Endothelial cell of umbilical vein (primary cell): Measurements from ENCODE around the gene ADCY2. TPM values are rescaled to one million over a fixed set of nuclear protein-coding genes. Genes with fewer than 3 reads are reported as not detected.

ENCODE experiments used
- BruUV-seq: library from RNA; stranded (reverse); fragments of 400-500 nt; replicated peaks from 2 replicates; lab custom pipeline; 2021; lab: Mats Ljungman, UMichigan
- CTCF ChIA-PET: fragments of 300-600, 350-600 bp; sonication (Branson Sonifier 250); formaldehyde crosslinking; loops from one replicate; lab custom pipeline; 2021; ENCODE audit warnings: antibody characterized with exemption, inconsistent platforms; lab: Charles Lee
- POLR2A ChIA-PET: fragments of 300-600, 350-600 bp; sonication (Branson Sonifier 250); formaldehyde crosslinking; loops from one replicate; lab custom pipeline; 2021; ENCODE audit warnings: antibody characterized with exemption, inconsistent platforms; lab: Charles Lee
- DNase-seq: peaks from one replicate; pipeline ENCODE4 v3.0.0-alpha.2; 2011; ENCODE audit warnings: low read depth, low spot score
- FAIRE-seq: peaks from 2 replicates; lab custom pipeline; 2011; peaks lifted over from hg19 to GRCh38; lab: Jason Lieb, UNC
- H2AFZ ChIP-seq: 2 replicates; pipeline ENCODE4 v1.6.0; 2012; ENCODE audit warnings: low read depth, low read length, control low read depth, inconsistent platforms
- H3K27ac ChIP-seq: 2 replicates; pipeline ENCODE4 v1.5.1; 2011; ENCODE audit warnings: low read depth, mild to moderate bottlenecking, control low read depth, low read length, moderate library complexity; ENCODE audit not compliant: insufficient read depth
- H3K27me3 ChIP-seq, 2 experiments: 2 replicates each; pipeline versions ENCODE4 v1.6.0 to v1.6.1; 2011; ENCODE audit warnings: low read length in 2 of 2, mixed read lengths in 1 of 2; ENCODE audit not compliant: control insufficient read depth in 2 of 2, insufficient read depth in 2 of 2
- H3K36me3 ChIP-seq, 2 experiments: 2 replicates in 1 of 2; 3 replicates in 1 of 2; pipeline ENCODE4 v1.5.1; 2011; ENCODE audit warnings: low read length in 2 of 2, mild to moderate bottlenecking in 1 of 2, moderate library complexity in 1 of 2; ENCODE audit not compliant: control insufficient read depth in 2 of 2, insufficient read depth in 2 of 2; ENCODE audit errors: extremely low read depth in 1 of 2
- H3K4me1 ChIP-seq: 3 replicates; pipeline ENCODE4 v1.5.1; 2011; ENCODE audit warnings: mild to moderate bottlenecking, low read length; ENCODE audit not compliant: control insufficient read depth, insufficient read depth; ENCODE audit errors: extremely low read depth
- H3K4me2 ChIP-seq: 2 replicates; pipeline ENCODE4 v1.6.1; 2011; ENCODE audit warnings: low read length, control low read depth, mixed read lengths; ENCODE audit not compliant: insufficient read depth
- H3K4me3 ChIP-seq, 3 experiments: fragments of 200-600 bp in 1 of 3; sonication (generic), shearing (Covaris generic) in 1 of 3; replicated peaks in 1 of 3; 2 replicates each; pipeline ENCODE4 v1.5.1; 2011 to 2016; ENCODE audit warnings: control low read depth in 3 of 3, low read length in 3 of 3, mild to moderate bottlenecking in 2 of 3, inconsistent platforms in 1 of 3, low read depth in 1 of 3, moderate library complexity in 1 of 3; ENCODE audit not compliant: insufficient read depth in 1 of 3
- H3K79me2 ChIP-seq: 2 replicates; pipeline ENCODE4 v1.6.0; 2012; ENCODE audit warnings: low read length, inconsistent platforms; ENCODE audit not compliant: control insufficient read depth, insufficient read depth
- H3K9ac ChIP-seq: replicated peaks from 2 replicates; pipeline ENCODE3; 2011; ENCODE audit warnings: low read length, control low read depth; ENCODE audit not compliant: insufficient read depth; ENCODE audit errors: extremely low read depth
- H3K9me1 ChIP-seq: replicated peaks from 3 replicates; pipeline ENCODE4 v1.6.0; 2011; ENCODE audit warnings: mild to moderate bottlenecking, low read length; ENCODE audit not compliant: control insufficient read depth, insufficient read depth; ENCODE audit errors: extremely low read depth
- H3K9me3 ChIP-seq: replicated peaks from 2 replicates; pipeline ENCODE4 v1.5.1; 2012; ENCODE audit warnings: low read length, inconsistent platforms; ENCODE audit not compliant: control insufficient read depth, insufficient read depth
- H4K20me1 ChIP-seq: replicated peaks from 2 replicates; pipeline ENCODE3; 2011; ENCODE audit warnings: mild to moderate bottlenecking, low read length; ENCODE audit not compliant: control insufficient read depth, insufficient read depth; ENCODE audit errors: extremely low read depth
- CTCF ChIP-seq, 2 donors: IDR thresholded peaks; 1 replicate in 1 of 2; 2 replicates in 1 of 2; pipeline ENCODE4 v1.5.1; 2011; ENCODE audit warnings: low read length in 2 of 2, mild to moderate bottlenecking in 2 of 2, moderate library complexity in 2 of 2, control low read depth in 1 of 2, inconsistent platforms in 1 of 2, low read depth in 1 of 2; ENCODE audit not compliant: insufficient read depth in 1 of 2; ENCODE audit errors: extremely low read depth in 1 of 2
- EZH2 ChIP-seq: IDR thresholded peaks from 2 replicates; pipeline ENCODE4 v1.6.1; 2012; ENCODE audit warnings: borderline replicate concordance, low read depth, mild to moderate bottlenecking, moderate library complexity, low read length, inconsistent platforms; ENCODE audit not compliant: severe bottlenecking
- FOS ChIP-seq: IDR thresholded peaks from 2 replicates; pipeline ENCODE4 v1.6.1; 2011; ENCODE audit warnings: mild to moderate bottlenecking, low read length, moderate library complexity, borderline replicate concordance; ENCODE audit not compliant: insufficient read depth
- GATA2 ChIP-seq: IDR thresholded peaks from 2 replicates; pipeline ENCODE4 v1.7.0; 2011; ENCODE audit warnings: low read depth, mild to moderate bottlenecking, moderate library complexity, mixed read lengths, low read length; ENCODE audit not compliant: insufficient read length, insufficient read depth
- JUN ChIP-seq: IDR thresholded peaks from 2 replicates; pipeline ENCODE4 v1.6.1; 2011; ENCODE audit warnings: borderline replicate concordance, low read depth; ENCODE audit not compliant: insufficient read length, insufficient read depth
- MAX ChIP-seq: IDR thresholded peaks from 2 replicates; pipeline ENCODE4 v1.6.1; 2011; ENCODE audit not compliant: insufficient read depth, insufficient read length
- MYC ChIP-seq: IDR thresholded peaks from one replicate; pipeline ENCODE4 v1.6.1; 2011; ENCODE audit warnings: mild to moderate bottlenecking, low read depth, low read length
- POLR2A ChIP-seq: IDR thresholded peaks from 2 replicates; pipeline ENCODE4 v1.6.1; 2012; ENCODE audit warnings: low read depth, mild to moderate bottlenecking, control low read depth, low read length
- POLR2AphosphoS5 ChIP-seq: IDR thresholded peaks from 2 replicates; pipeline ENCODE4 v1.6.1; 2012; ENCODE audit warnings: low read depth, mild to moderate bottlenecking, control low read depth, low read length, moderate library complexity; ENCODE audit not compliant: insufficient read depth
- dilution Hi-C: fragments of 300-500 bp; cut with MboI; formaldehyde crosslinking; loops from one replicate; pipeline ENCODE4 v1.15.0; 2019; ENCODE audit warnings: low sequenced_read_pairs; ENCODE audit not compliant: extremely low pct_ligation_motif_present
- intact Hi-C: fragments of 100-400 bp; cut with micrococcal nuclease; formaldehyde crosslinking; loops from one replicate; pipeline ENCODE4 v1.10.0; 2022
- polyA plus RNA-seq, 4 experiments: library from polyadenylated mRNA; depleted of rRNA in 3 of 4; stranded (reverse) in 3 of 4; unstranded in 1 of 4; fragments of >200 nt; gene quantifications; 2 replicates each; pipeline versions ENCODE4 v1.2.1 to v1.2.3, GENCODE V29; 2011 to 2012; ENCODE audit warnings: missing spikeins in 1 of 4
- total RNA-seq: library from RNA; stranded (reverse); gene quantifications from 2 replicates; pipeline ENCODE4 v1.2.3, GENCODE V29; 2021

Gene ADCY2
- total and polyA plus RNA-seq, 2 donors (not counting 3 experiments of a cell fraction or from before 2014, with no cell fraction given) = under 0.01 TPM; not detected in 1

- Histone ChIP-seq H3K79me2 (no peaks in the 10 kb centered on the region), H3K27me3 (no peaks in the 10 kb centered on the region), H3K36me3 (no peaks in the 10 kb centered on the region), H4K20me1 (no peaks in the 10 kb centered on the region), H3K9ac (no peak overlapping the region), H3K4me3 (no peak overlapping the region), H2AFZ (no peak overlapping the region), H3K4me1 (no peaks in the 10 kb centered on the region), H3K27ac (no peak overlapping the region), H3K9me1 (no peaks in the 10 kb centered on the region), H3K9me3 (peaks cover 8% of the 10 kb centered on the region), H3K4me2 (no peak overlapping the region)
- dilution Hi-C loops (no loop called here), intact Hi-C loops (no loop called here)
- DNase-seq (no peak), FAIRE-seq (no peak)
- TF ChIP-seq POLR2AphosphoS5 (no peak), MAX (no peak), GATA2 (no peak), EZH2 (no peak), POLR2A (no peak), MYC (no peak)
- CTCF ChIA-PET = no interaction called here
- BruUV-seq = no TSS peak
- POLR2A ChIA-PET = no interaction called here
Observed at GRCh38 chr5:7516253-7516652, 120.3 kb downstream of the ADCY2 start.

- H3K27ac ChIP-seq = no peak overlapping the region
- no peaks in the 10 kb centered on the region for H3K79me2 ChIP-seq
- no peak overlapping the region for H3K4me2 ChIP-seq
- CTCF ChIA-PET = no interaction called here
- H3K36me3 ChIP-seq = no peaks in the 10 kb centered on the region
- H3K4me1 ChIP-seq = no peaks in the 10 kb centered on the region
- no peak overlapping the region for H2AFZ ChIP-seq
- H3K9ac ChIP-seq = no peak overlapping the region
- no peaks in the 10 kb centered on the region for H3K9me1 ChIP-seq
- no TSS peak for BruUV-seq
- H4K20me1 ChIP-seq = no peaks in the 10 kb centered on the region
- no peak overlapping the region for H3K4me3 ChIP-seq
- intact Hi-C loops = no loop called here
- DNase-seq = no peak
- H3K9me3 ChIP-seq = peaks cover 7% of the 10 kb centered on the region
- TF ChIP-seq POLR2AphosphoS5 = no peak
- TF ChIP-seq CTCF (IDR thresholded peaks at IDR 0.05; ENCODE audit: extremely low read depth in 1 of 2, insufficient read depth in 1 of 2, low read depth in 1 of 2, low read length in 2 of 2) = no peak
- TF ChIP-seq FOS = no peak
- no peak for TF ChIP-seq MAX
- no peak for TF ChIP-seq JUN
- no peak for TF ChIP-seq MYC
- TF ChIP-seq GATA2 = no peak
- TF ChIP-seq POLR2A = no peak
- TF ChIP-seq EZH2 = no peak
- no peaks in the 10 kb centered on the region for H3K27me3 ChIP-seq
- dilution Hi-C loops = no loop called here
- no peak for FAIRE-seq
- POLR2A ChIA-PET = no interaction called here
Observed at GRCh38 chr5:7517006-7517405, 121.1 kb downstream of the ADCY2 start.
